Mesendoderm (in vitro differentiated cells): ENCODE results near the gene ACTN2.
A peak's percentile ranks its signal among the peaks of the same experiment; 100 is the strongest.

Experiments
- DNase-seq: peaks from one replicate; pipeline ENCODE4 v3.0.0; 2013
- H2AK5ac ChIP-seq: 2 replicates; pipeline ENCODE4 v1.6.1; 2013; ENCODE audit warnings: low read length, inconsistent platforms
- H2BK120ac ChIP-seq: 2 replicates; pipeline ENCODE4 v1.6.1; 2013; ENCODE audit warnings: low read depth, mild to moderate bottlenecking, low read length, moderate library complexity, mixed read lengths
- H2BK15ac ChIP-seq: replicated peaks from 2 replicates; pipeline ENCODE4 v1.6.1; 2013; ENCODE audit warnings: low read depth, mild to moderate bottlenecking, moderate library complexity
- H2BK5ac ChIP-seq: 2 replicates; pipeline ENCODE4 v1.6.1; 2013; ENCODE audit warnings: low read length, inconsistent platforms
- H3K18ac ChIP-seq: 2 replicates; pipeline ENCODE4 v1.6.1; 2013; ENCODE audit warnings: mild to moderate bottlenecking, low read length, mixed read lengths
- H3K23ac ChIP-seq: one replicate; pipeline ENCODE4 v1.6.1; 2013; ENCODE audit warnings: low read length
- H3K27ac ChIP-seq: 2 replicates; pipeline ENCODE4 v1.5.1; 2013; ENCODE audit warnings: low read depth, mild to moderate bottlenecking, inconsistent platforms, low read length, moderate library complexity
- H3K27me3 ChIP-seq: 2 replicates; pipeline ENCODE4 v1.6.1; 2013; ENCODE audit warnings: low read length, control low read depth, mild to moderate bottlenecking, inconsistent platforms; ENCODE audit not compliant: insufficient read depth, poor library complexity
- H3K36me3 ChIP-seq: 2 replicates; pipeline ENCODE4 v1.6.1; 2013; ENCODE audit warnings: low read length, inconsistent platforms; ENCODE audit not compliant: control insufficient read depth, insufficient read depth
- H3K4ac ChIP-seq: one replicate; pipeline ENCODE4 v1.6.1; 2013; ENCODE audit warnings: low read depth, mild to moderate bottlenecking, low read length, moderate library complexity
- H3K4me1 ChIP-seq: 2 replicates; pipeline ENCODE4 v1.6.1; 2013; ENCODE audit warnings: low read depth, low read length, inconsistent platforms; ENCODE audit not compliant: control insufficient read depth
- H3K4me2 ChIP-seq: 2 replicates; pipeline ENCODE4 v1.6.1; 2013; ENCODE audit warnings: low read length
- H3K4me3 ChIP-seq: 2 replicates; pipeline ENCODE4 v1.5.1; 2013; ENCODE audit warnings: mild to moderate bottlenecking, low read length
- H3K56ac ChIP-seq: one replicate; pipeline ENCODE4 v1.6.1; 2013; ENCODE audit warnings: low read length
- H3K79me1 ChIP-seq: 2 replicates; pipeline ENCODE4 v1.6.1; 2013; ENCODE audit warnings: low read length, inconsistent platforms
- H3K79me2 ChIP-seq: 2 replicates; pipeline ENCODE4 v1.6.1; 2013; ENCODE audit warnings: mild to moderate bottlenecking, low read length; ENCODE audit not compliant: control insufficient read depth, insufficient read depth
- H3K9ac ChIP-seq: 2 replicates; pipeline ENCODE4 v1.6.1; 2013; ENCODE audit warnings: low read length, inconsistent platforms
- H4K5ac ChIP-seq: one replicate; pipeline ENCODE4 v1.6.1; 2013; ENCODE audit warnings: low read length
- H4K8ac ChIP-seq: one replicate; pipeline ENCODE4 v1.6.1; 2013; ENCODE audit warnings: low read depth, mild to moderate bottlenecking, control low read depth, low read length, moderate library complexity
- WGBS: extraction: QIAGEN DNeasy Blood & Tissue Kit; methylation state at CpG from one replicate; pipeline ENCODE4 v1.1.7; 2013; ENCODE audit warnings: low lambda C conversion rate, missing lambda C conversion rate; ENCODE audit not compliant: insufficient coverage; ENCODE audit errors: extremely low coverage; 5-methylcytosine and 5-hydroxymethylcytosine counted together

ACTN2 gene

GRCh38 chr1:236809148-236809547, 122.8 kb downstream of the ACTN2 start:
- Histone ChIP-seq H3K79me2 (no peaks in the 10 kb centered on the region), H3K79me1 (no peaks in the 10 kb centered on the region), H4K5ac (no peak overlapping the region), H3K27ac (no peak overlapping the region), H2BK15ac (no peak overlapping the region), H3K56ac (no peak overlapping the region), H3K18ac (no peak overlapping the region), H3K23ac (no peak overlapping the region), H2AK5ac (no peak overlapping the region), H2BK5ac (no peak overlapping the region), H2BK120ac (no peak overlapping the region), H3K36me3 (no peaks in the 10 kb centered on the region), H3K9ac (no peak overlapping the region), H3K4ac (no peak overlapping the region), H3K4me3 (no peak overlapping the region), H3K4me2 (no peak overlapping the region), H3K4me1 (no peaks in the 10 kb centered on the region), H4K8ac (no peak overlapping the region), H3K27me3 (no peaks in the 10 kb centered on the region)
- no CpG with 5 or more reads among the region's 1 CpG for WGBS
- no peak for DNase-seq

DNA sequence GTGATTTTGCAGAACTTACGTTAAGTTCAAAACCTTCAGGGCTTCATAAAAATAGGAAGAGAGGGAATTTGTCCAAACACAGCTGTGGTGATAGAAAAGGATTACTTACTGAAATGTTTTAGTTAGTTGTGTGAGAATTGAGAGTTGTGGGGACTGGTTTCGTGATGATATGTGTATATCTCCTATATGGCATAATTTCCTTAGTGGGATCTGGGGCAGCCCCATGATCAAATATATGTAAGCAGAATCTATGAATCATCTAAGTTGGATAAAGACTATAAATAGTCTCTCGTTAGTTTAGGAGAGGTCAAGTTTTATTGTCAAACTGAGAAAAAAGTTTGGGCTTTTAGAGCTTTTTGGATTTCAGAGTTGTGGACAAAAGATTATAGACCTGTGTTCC, 123.7 kb downstream of the ACTN2 start:
- no peak overlapping the region for H4K5ac ChIP-seq
- no peaks in the 10 kb centered on the region for H3K27me3 ChIP-seq
- no peak overlapping the region for H3K4ac ChIP-seq
- H3K23ac ChIP-seq = no peak overlapping the region
- no peak overlapping the region for H3K9ac ChIP-seq
- H3K27ac ChIP-seq = no peak overlapping the region
- no peak overlapping the region for H2AK5ac ChIP-seq
- no peaks in the 10 kb centered on the region for H3K79me2 ChIP-seq
- 100% methylated on average over 1 of the region's 3 CpGs for WGBS
- H2BK5ac ChIP-seq = no peak overlapping the region
- H3K79me1 ChIP-seq = no peaks in the 10 kb centered on the region
- peak overlapping the region; percentile 56 for H4K8ac ChIP-seq
- no peak overlapping the region for H3K56ac ChIP-seq
- H3K18ac ChIP-seq = no peak overlapping the region
- no peak overlapping the region for H3K4me3 ChIP-seq
- no peak for DNase-seq
- no peaks in the 10 kb centered on the region for H3K36me3 ChIP-seq
- H3K4me2 ChIP-seq = no peak overlapping the region
- H2BK15ac ChIP-seq = no peak overlapping the region
- H2BK120ac ChIP-seq = no peak overlapping the region
- H3K4me1 ChIP-seq = no peaks in the 10 kb centered on the region

- no peak overlapping the region for H3K4me3 ChIP-seq
- no peak overlapping the region for H2BK5ac ChIP-seq
- H3K4me2 ChIP-seq = no peak overlapping the region
- H3K27me3 ChIP-seq = no peaks in the 10 kb centered on the region
- peaks cover 5% of the 10 kb centered on the region for H3K4me1 ChIP-seq
- peaks cover 2% of the 10 kb centered on the region for H3K79me1 ChIP-seq
- H4K8ac ChIP-seq = no peak overlapping the region
- H3K4ac ChIP-seq = no peak overlapping the region
- H3K23ac ChIP-seq = no peak overlapping the region
- no CpG with 5 or more reads among the region's 5 CpGs for WGBS
- H4K5ac ChIP-seq = no peak overlapping the region
- H3K9ac ChIP-seq = no peak overlapping the region
- H3K36me3 ChIP-seq = no peaks in the 10 kb centered on the region
- H3K79me2 ChIP-seq = no peaks in the 10 kb centered on the region
- no peak overlapping the region for H3K18ac ChIP-seq
- H2BK120ac ChIP-seq = no peak overlapping the region
- no peak overlapping the region for H3K56ac ChIP-seq
- H3K27ac ChIP-seq = no peak overlapping the region
- DNase-seq = no peak
- no peak overlapping the region for H2AK5ac ChIP-seq
- H2BK15ac ChIP-seq = no peak overlapping the region
Measured at GRCh38 chr1:236812334-236813030, 126.2 kb downstream of the ACTN2 start.
